HepG2 (cell line): ENCODE results near the gene HNRNPUL2. TPM values are rescaled to one million over a fixed set of nuclear protein-coding genes. Genes with fewer than 3 reads are reported as not detected.

ENCODE experiments used
- ARID2 ChIP-seq: sonication (generic); formaldehyde crosslinking; IDR thresholded peaks from 2 replicates; pipeline ENCODE4 v1.8.1; 2022; ENCODE audit warnings: mild to moderate bottlenecking, missing genetic modification reagents, borderline replicate concordance
- HIC2 ChIP-seq: sonication (generic); formaldehyde crosslinking; IDR thresholded peaks from 2 replicates; pipeline ENCODE4 v1.9.0; 2022; ENCODE audit warnings: low read depth, missing genetic modification reagents
- HOXA9 ChIP-seq: sonication (generic); formaldehyde crosslinking; IDR thresholded peaks from 2 replicates; pipeline ENCODE4 v1.8.1; 2022; ENCODE audit warnings: missing genetic modification reagents, mild to moderate bottlenecking, moderate library complexity, borderline replicate concordance
- KDM1A ChIP-seq: IDR thresholded peaks from 2 replicates; pipeline ENCODE4 v1.6.1; 2016; ENCODE audit warnings: missing compliant biosample characterization
- MAX ChIP-seq: IDR thresholded peaks from 2 replicates; pipeline ENCODE4 v1.6.1; 2012; ENCODE audit warnings: inconsistent platforms
- MBD4 ChIP-seq: IDR thresholded peaks from 2 replicates; pipeline ENCODE4 v1.6.1; 2012; ENCODE audit warnings: low read length, inconsistent platforms, borderline replicate concordance
- MED8 ChIP-seq: sonication (generic); formaldehyde crosslinking; IDR thresholded peaks from 2 replicates; pipeline ENCODE4 v1.8.1; 2023; ENCODE audit warnings: mild to moderate bottlenecking, missing genetic modification reagents; ENCODE audit not compliant: insufficient replicate concordance
- NR0B2 ChIP-seq: sonication (generic); formaldehyde crosslinking; IDR thresholded peaks from 2 replicates; pipeline ENCODE4 v1.4.0; 2020; ENCODE audit warnings: mild to moderate bottlenecking, missing genetic modification reagents
- PHF8 ChIP-seq: sonication (generic); formaldehyde crosslinking; IDR thresholded peaks from 2 replicates; pipeline ENCODE4 v1.5.0; 2020; ENCODE audit warnings: missing genetic modification reagents
- TRIM22 ChIP-seq: fragments of 450-650 bp; IDR thresholded peaks from 2 replicates; pipeline ENCODE4 v1.6.1; 2017
- ZBED4 ChIP-seq: sonication (generic); formaldehyde crosslinking; IDR thresholded peaks from 2 replicates; pipeline ENCODE4 v1.4.0; 2020; ENCODE audit warnings: missing genetic modification reagents, borderline replicate concordance
- ZEB1 ChIP-seq: IDR thresholded peaks from 2 replicates; pipeline ENCODE4 v1.6.1; 2012; ENCODE audit warnings: mild to moderate bottlenecking, low read depth, inconsistent platforms; ENCODE audit not compliant: insufficient replicate concordance
- ZFAT ChIP-seq: sonication (generic); formaldehyde crosslinking; conservative IDR thresholded peaks from 2 replicates; pipeline ENCODE4 v1.8.1; 2023; ENCODE audit warnings: missing genetic modification reagents, inconsistent platforms
- ZNF230 ChIP-seq: sonication (generic); formaldehyde crosslinking; IDR thresholded peaks from 2 replicates; pipeline ENCODE4 v1.4.0; 2020; ENCODE audit warnings: mild to moderate bottlenecking, missing genetic modification reagents
- ZNF235 ChIP-seq: sonication (generic); formaldehyde crosslinking; IDR thresholded peaks from 2 replicates; pipeline ENCODE4 v1.8.1; 2023; ENCODE audit warnings: mild to moderate bottlenecking, missing genetic modification reagents, borderline replicate concordance
- ZNF629 ChIP-seq: sonication (generic); formaldehyde crosslinking; conservative IDR thresholded peaks from 2 replicates; pipeline ENCODE4 v1.5.0; 2020; ENCODE audit warnings: missing genetic modification reagents
- ZNF687 ChIP-seq: sonication (generic); formaldehyde crosslinking; IDR thresholded peaks from 2 replicates; pipeline ENCODE4 v1.5.1; 2020; ENCODE audit warnings: mild to moderate bottlenecking, missing genetic modification reagents, moderate library complexity
- ZNF713 ChIP-seq: sonication (generic); formaldehyde crosslinking; IDR thresholded peaks from 2 replicates; pipeline ENCODE4 v1.4.0; 2020; ENCODE audit warnings: mild to moderate bottlenecking, missing genetic modification reagents
- polyA plus RNA-seq, 8 experiments: library from polyadenylated mRNA; depleted of rRNA in 3 of 8; stranded (reverse) in 7 of 8; unstranded in 1 of 8; fragments of >200 nt; fragmentation: Illumina TruSeq in 4 of 8; extraction: Trizol in 4 of 8; gene quantifications; 2 replicates each; pipeline versions ENCODE4 v1.2.1 to v1.2.3, GENCODE V29; 2011 to 2016; ENCODE audit warnings: low read depth in 4 of 8, missing spikeins in 1 of 8, mixed read lengths in 1 of 8; ENCODE audit not compliant: insufficient read depth in 1 of 8
- total RNA-seq, 5 experiments: library from RNA; depleted of rRNA; stranded (reverse); fragments of >200 nt; fragmentation: Illumina TruSeq; extraction: Trizol; gene quantifications; 2 replicates each; pipeline ENCODE4 v1.2.3, GENCODE V29; 2016; ENCODE audit warnings: low read depth in 1 of 5

Gene HNRNPUL2
- total and polyA plus RNA-seq, 2 of the 13 experiments (the other 11 are each of a cell fraction or from before 2014, with no cell fraction given): 8.4 to 9.6 TPM

GRCh38 chr11:62665075-62665598 is 62.1 kb downstream of the HNRNPUL2 start, which contains the start of the genes C11orf98 and CSKMT (continued):
- TF ChIP-seq HOXA9 (no peak), ZNF629 (CRISPR knock-in tag) (no peak), ZNF230 (CRISPR knock-in tag) (peak; percentile 90), NR0B2 (CRISPR knock-in tag) (no peak), ZBED4 (peak; percentile 69; the same call in 1 of the 2 replicates), MBD4 (no peak), ZEB1 (peak; percentile 70), KDM1A (CRISPR knock-in tag) (no peak), HIC2 (no peak), PHF8 (CRISPR knock-in tag) (peak; percentile 80), ZFAT (no peak; the same call in 1 of the 2 replicates), ARID2 (CRISPR knock-in tag) (no peak), ZNF713 (CRISPR knock-in tag) (no peak), TRIM22 (no peak), MED8 (CRISPR knock-in tag) (peak; percentile 93), MAX (peak; percentile 64; the same call in 1 of the 2 replicates), ZNF235 (CRISPR knock-in tag) (peak; percentile 84; the same call in 1 of the 2 replicates), ZNF687 (peak; percentile 68; the same call in 1 of the 2 replicates)
